Prostate gland (tissue), 2 donors: Measurements from ENCODE around the gene FBXO42.

Source experiments
- POLR2A ChIP-seq: fragments of 450-650 bp; IDR thresholded peaks from one replicate; pipeline ENCODE4 v1.6.1; 2016; ENCODE audit warnings: antibody characterized with exemption, mild to moderate bottlenecking
- TF ChIP-seq, protein P1 (sequence below), 4 experiments: fragments of 200-600 bp in 2 of 4; fragments of 450-650 bp in 2 of 4; sonication (generic) in 2 of 4; IDR thresholded peaks; 1 replicate in 3 of 4; 2 replicates in 1 of 4; pipeline ENCODE4 v1.5.1; 2016 to 2019; ENCODE audit warnings: antibody characterized with exemption in 4 of 4, mild to moderate bottlenecking in 2 of 4, moderate library complexity in 2 of 4

DNA sequence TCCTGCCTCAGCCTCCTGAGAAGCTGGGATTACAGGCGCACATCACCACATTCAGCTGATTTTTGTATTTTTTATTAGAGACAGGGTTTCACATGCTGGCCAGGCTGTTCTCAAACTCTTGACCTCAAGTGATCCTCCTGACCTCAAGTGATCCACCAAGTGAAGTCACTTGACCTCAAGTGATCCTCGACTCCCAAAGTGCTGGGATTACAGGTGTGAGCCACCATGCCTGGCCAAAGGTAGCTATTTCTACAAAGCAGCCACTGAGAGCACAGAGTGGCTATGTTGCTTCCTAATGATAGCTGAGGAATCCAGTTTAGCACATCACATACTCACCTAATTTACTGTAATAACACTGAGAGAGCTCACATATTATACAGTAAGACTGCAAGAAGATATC, 70.5 kb downstream of the FBXO42 start:
- TF ChIP-seq, protein P1, sequence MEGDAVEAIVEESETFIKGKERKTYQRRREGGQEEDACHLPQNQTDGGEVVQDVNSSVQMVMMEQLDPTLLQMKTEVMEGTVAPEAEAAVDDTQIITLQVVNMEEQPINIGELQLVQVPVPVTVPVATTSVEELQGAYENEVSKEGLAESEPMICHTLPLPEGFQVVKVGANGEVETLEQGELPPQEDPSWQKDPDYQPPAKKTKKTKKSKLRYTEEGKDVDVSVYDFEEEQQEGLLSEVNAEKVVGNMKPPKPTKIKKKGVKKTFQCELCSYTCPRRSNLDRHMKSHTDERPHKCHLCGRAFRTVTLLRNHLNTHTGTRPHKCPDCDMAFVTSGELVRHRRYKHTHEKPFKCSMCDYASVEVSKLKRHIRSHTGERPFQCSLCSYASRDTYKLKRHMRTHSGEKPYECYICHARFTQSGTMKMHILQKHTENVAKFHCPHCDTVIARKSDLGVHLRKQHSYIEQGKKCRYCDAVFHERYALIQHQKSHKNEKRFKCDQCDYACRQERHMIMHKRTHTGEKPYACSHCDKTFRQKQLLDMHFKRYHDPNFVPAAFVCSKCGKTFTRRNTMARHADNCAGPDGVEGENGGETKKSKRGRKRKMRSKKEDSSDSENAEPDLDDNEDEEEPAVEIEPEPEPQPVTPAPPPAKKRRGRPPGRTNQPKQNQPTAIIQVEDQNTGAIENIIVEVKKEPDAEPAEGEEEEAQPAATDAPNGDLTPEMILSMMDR (IDR thresholded peaks at IDR 0.05) = no peak
- TF ChIP-seq POLR2A = no peak
